ENCODE measurements around the gene RACK1.

DNA sequence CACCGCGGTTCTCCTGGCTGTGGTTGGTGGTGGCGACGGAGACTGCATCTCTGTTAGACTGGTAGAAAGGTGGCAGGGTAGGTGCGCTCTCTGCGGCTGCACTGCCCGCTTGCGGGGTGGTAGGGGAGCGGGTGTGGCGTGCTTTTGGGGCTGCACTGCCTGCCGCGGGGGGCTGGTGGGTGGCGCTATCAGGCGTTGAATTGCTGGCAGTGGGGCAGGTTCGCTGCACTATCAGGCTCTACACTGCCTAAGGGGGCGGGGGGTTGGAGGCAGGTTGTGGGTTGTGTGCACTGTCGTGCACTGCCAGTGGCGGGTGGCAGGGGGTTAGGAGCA, 38.2 kb upstream of the RACK1 start:
- TF ChIP-seq POLR2A (IDR thresholded peaks at IDR 0.05; ENCODE audit: low read depth, low read length) (no peak), POLR2AphosphoS5 (IDR thresholded peaks at IDR 0.05; ENCODE audit: low read depth, low read length) (no peak), TAF1 (IDR thresholded peaks at IDR 0.05; ENCODE audit: borderline replicate concordance, low read depth, low read length) (no peak)
